ENCODE measurements around the gene GAS2L1. TPM values are rescaled to one million over a fixed set of nuclear protein-coding genes. Genes with fewer than 3 reads are reported as not detected.

The GAS2L1 gene
- total and polyA plus RNA-seq, 8 donors: 4.4 to 81.1 (median 27.3) TPM

DNA sequence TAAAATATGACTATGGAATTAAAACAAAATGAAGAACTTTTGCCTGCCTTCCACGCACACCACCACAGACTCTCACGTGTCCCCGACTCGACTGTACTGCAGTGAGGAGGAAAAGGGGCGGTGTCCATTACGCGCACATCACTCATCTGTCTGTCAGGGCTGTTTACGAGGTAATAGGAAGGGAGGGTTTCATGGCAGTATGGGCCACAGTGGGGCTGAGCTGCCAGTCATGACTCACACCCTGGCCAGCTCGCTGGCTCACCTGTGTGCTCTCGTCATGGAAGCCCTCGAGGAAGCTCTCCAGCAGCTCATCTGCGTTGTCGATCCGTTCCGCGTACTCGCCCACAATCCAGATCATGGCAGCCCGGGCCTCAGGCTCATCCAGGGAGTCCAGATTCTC is 42.5 kb downstream of the GAS2L1 start:
- intact Hi-C loops (cut with DNase I; ENCODE audit: low total_unique reads): no loop called here
- no peaks in the 10 kb centered on the region for H3K27me3 ChIP-seq
- H3K36me3 ChIP-seq: peaks cover 77 to 98% (median 96%) of the 10 kb centered on the region in 4 donors

DNA sequence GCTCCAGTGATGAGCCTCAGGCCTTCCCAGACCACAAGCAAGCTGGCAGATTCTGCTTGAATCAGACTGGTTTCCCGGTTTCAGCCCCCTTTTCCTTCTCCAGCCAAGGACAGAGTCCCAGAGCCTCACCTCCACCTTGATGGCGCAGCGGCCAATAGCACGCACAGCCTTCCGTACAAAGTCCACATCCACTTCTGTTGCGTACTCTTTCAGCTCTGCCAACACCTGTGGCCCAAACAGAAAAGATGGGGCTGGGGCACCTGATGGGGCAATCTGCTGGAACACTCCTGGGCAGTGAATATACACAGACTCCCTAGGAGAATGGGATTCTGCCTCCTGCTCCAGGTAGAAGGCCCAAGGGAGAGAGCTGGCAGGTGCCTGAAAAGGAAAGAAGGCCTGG is 44.6 kb downstream of the GAS2L1 start:
- intact Hi-C loops (cut with DNase I; ENCODE audit: low total_unique reads): no loop called here
- DNase-seq: no peak
- 69 to 85% (median 73%) methylated on average over 6 of the region's 6 CpGs for WGBS, 5 donors
- no peaks in the 10 kb centered on the region for H3K27me3 ChIP-seq
- no peaks in the 10 kb centered on the region for H3K9me3 ChIP-seq
- no peak overlapping the region for H3K4me3 ChIP-seq
- peaks cover 88 to 100% (median 100%) of the 10 kb centered on the region in 4 donors for H3K36me3 ChIP-seq
- TF ChIP-seq POLR2A (IDR thresholded peaks at IDR 0.05) (no peak), EP300 (IDR thresholded peaks at IDR 0.05) (no peak), POLR2AphosphoS5 (IDR thresholded peaks at IDR 0.05) (no peak)
- TF ChIP-seq, protein P1, sequence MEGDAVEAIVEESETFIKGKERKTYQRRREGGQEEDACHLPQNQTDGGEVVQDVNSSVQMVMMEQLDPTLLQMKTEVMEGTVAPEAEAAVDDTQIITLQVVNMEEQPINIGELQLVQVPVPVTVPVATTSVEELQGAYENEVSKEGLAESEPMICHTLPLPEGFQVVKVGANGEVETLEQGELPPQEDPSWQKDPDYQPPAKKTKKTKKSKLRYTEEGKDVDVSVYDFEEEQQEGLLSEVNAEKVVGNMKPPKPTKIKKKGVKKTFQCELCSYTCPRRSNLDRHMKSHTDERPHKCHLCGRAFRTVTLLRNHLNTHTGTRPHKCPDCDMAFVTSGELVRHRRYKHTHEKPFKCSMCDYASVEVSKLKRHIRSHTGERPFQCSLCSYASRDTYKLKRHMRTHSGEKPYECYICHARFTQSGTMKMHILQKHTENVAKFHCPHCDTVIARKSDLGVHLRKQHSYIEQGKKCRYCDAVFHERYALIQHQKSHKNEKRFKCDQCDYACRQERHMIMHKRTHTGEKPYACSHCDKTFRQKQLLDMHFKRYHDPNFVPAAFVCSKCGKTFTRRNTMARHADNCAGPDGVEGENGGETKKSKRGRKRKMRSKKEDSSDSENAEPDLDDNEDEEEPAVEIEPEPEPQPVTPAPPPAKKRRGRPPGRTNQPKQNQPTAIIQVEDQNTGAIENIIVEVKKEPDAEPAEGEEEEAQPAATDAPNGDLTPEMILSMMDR (IDR thresholded peaks at IDR 0.05): no peak
- H3K4me1 ChIP-seq: peaks cover 0 to 18% (median 13%) of the 10 kb centered on the region in 4 donors
- H3K27ac ChIP-seq: no peak overlapping the region

More for the DNA sequence above, 42.5 kb downstream of the GAS2L1 start:
- H3K4me1 ChIP-seq: peaks cover 0 to 39% (median 19%) of the 10 kb centered on the region in 4 donors
- H3K9me3 ChIP-seq: no peaks in the 10 kb centered on the region
- H3K4me3 ChIP-seq: no peak overlapping the region
- TF ChIP-seq POLR2A (IDR thresholded peaks at IDR 0.05) (no peak), EP300 (IDR thresholded peaks at IDR 0.05) (no peak), POLR2AphosphoS5 (IDR thresholded peaks at IDR 0.05) (no peak)
- TF ChIP-seq, protein P1 (IDR thresholded peaks at IDR 0.05): no peak
- 90 to 93% (median 91%) methylated on average over 18 of the region's 18 CpGs for WGBS, 5 donors
- DNase-seq: no peak
- no peak overlapping the region for H3K27ac ChIP-seq

DNA sequence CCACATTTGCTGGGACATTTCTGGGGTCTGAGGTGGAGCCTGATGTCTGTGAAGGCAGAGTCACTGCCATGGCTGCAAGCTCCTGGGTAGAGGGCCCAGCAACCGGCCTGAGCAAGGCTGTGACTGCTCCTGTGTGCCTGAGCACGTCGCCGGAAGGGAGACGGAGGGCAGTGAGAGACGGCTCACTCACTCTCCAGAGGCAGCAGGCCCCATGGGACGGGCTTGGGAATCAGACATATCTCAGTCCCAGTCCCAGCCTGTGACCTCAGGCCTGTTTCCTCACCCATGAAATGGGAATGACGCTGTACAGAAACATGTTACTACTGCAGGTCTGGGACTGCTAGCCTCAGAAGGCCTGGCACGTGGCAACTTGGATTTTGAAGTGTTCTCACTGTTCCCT is 45.4 kb downstream of the GAS2L1 start:
- Histone ChIP-seq H3K9me3 (no peaks in the 10 kb centered on the region), H3K4me3 (no peak overlapping the region), H3K36me3 (peaks cover 92 to 100% (median 100%) of the 10 kb centered on the region in 4 donors), H3K4me1 (peaks cover 0 to 10% (median 5%) of the 10 kb centered on the region in 4 donors), H3K27ac (no peak overlapping the region), H3K27me3 (no peaks in the 10 kb centered on the region)
- no peak for DNase-seq
- intact Hi-C loops (cut with DNase I; ENCODE audit: low total_unique reads): no loop called here
- TF ChIP-seq, protein P1 (IDR thresholded peaks at IDR 0.05): no peak
- TF ChIP-seq POLR2AphosphoS5 (IDR thresholded peaks at IDR 0.05) (no peak), EP300 (IDR thresholded peaks at IDR 0.05) (no peak), POLR2A (IDR thresholded peaks at IDR 0.05) (no peak)
- WGBS, 5 donors: 83 to 94% (median 89%) methylated on average over 9 of the region's 9 CpGs

DNA sequence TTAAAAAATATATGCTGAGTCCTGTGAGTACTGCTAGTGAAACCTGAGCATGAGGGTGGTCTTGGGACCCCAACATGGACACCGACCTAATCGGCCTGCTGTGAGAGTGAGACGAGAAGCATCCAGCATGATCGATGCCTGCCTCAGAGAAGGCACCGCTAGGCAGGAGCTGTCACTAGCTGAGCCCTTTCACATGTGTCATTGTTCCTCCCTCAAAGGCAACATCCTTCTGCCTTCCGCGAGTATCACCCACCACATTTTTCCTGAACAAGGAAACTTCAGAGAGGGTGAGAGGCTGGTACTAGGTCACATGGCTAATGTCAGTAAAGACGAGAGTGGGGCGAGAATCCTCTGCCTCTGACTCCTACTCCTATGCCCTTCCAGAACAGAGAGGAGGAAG is 46.3 kb downstream of the GAS2L1 start:
- Histone ChIP-seq H3K4me3 (no peak overlapping the region), H3K36me3 (peaks cover 88 to 100% (median 100%) of the 10 kb centered on the region in 4 donors), H3K27ac (no peak overlapping the region), H3K27me3 (no peaks in the 10 kb centered on the region), H3K4me1 (peaks cover 0 to under 1% (median 0%) of the 10 kb centered on the region in 4 donors), H3K9me3 (no peaks in the 10 kb centered on the region)
- 81 to 91% (median 88%) methylated on average over 9 of the region's 9 CpGs for WGBS, 5 donors
- intact Hi-C loops (cut with DNase I; ENCODE audit: low total_unique reads): no loop called here
- DNase-seq: no peak
- TF ChIP-seq, protein P1 (IDR thresholded peaks at IDR 0.05): no peak
- TF ChIP-seq EP300 (IDR thresholded peaks at IDR 0.05) (no peak), POLR2AphosphoS5 (IDR thresholded peaks at IDR 0.05) (no peak), POLR2A (IDR thresholded peaks at IDR 0.05) (no peak)

Data from stomach (tissue), 9 donors.